ENCODE measurements around the gene CYRIA. TPM values are rescaled to one million over a fixed set of nuclear protein-coding genes. Genes with fewer than 3 reads are reported as not detected.

CYRIA gene
- total RNA-seq, 1 experiment from 2014 or later: 0.19 TPM

- H3K27me3 Mint-ChIP-seq (ENCODE audit: unreplicated experiment): no peaks in the 10 kb centered on the region
- no peak overlapping the region for H3K4me3 Mint-ChIP-seq (ENCODE audit: low read depth, unreplicated experiment)
- no peaks in the 10 kb centered on the region for H3K9me3 Mint-ChIP-seq (ENCODE audit: low read depth, unreplicated experiment)
- BruUV-seq (replicated peaks): no TSS peak
- no peak overlapping the region for H3K27ac Mint-ChIP-seq (ENCODE audit: unreplicated experiment)
- H3K4me1 Mint-ChIP-seq (ENCODE audit: low read depth, unreplicated experiment): peaks cover 25% of the 10 kb centered on the region
- DNase-seq: no peak
- no peaks in the 10 kb centered on the region for H3K36me3 Mint-ChIP-seq (ENCODE audit: insufficient read depth, unreplicated experiment)
- intact Hi-C loops (cut with micrococcal nuclease; ENCODE audit: unreplicated experiment): no loop called here
- no peak for TF ChIP-seq CTCF (IDR thresholded peaks at IDR 0.05; ENCODE audit: unreplicated experiment)
- CTCF ChIA-PET: interaction anchor here (0.6 kb wide), 1 partner anchor 336 kb away, joined by 4 read pairs; no protein-coding TSS in a partner anchor
These were observed 17.5 kb downstream of the CYRIA start for GRCh38 chr2:16647992-16648617.

GRCh38 chr2:16645775-16646559 is 19.7 kb downstream of the CYRIA start:
- Mint-ChIP-seq H3K4me3 (ENCODE audit: low read depth, unreplicated experiment) (no peak overlapping the region), H3K36me3 (ENCODE audit: insufficient read depth, unreplicated experiment) (no peaks in the 10 kb centered on the region), H3K9me3 (ENCODE audit: low read depth, unreplicated experiment) (no peaks in the 10 kb centered on the region), H3K27me3 (ENCODE audit: unreplicated experiment) (no peaks in the 10 kb centered on the region), H3K27ac (ENCODE audit: unreplicated experiment) (no peak overlapping the region), H3K4me1 (ENCODE audit: low read depth, unreplicated experiment) (peaks cover 19% of the 10 kb centered on the region)
- intact Hi-C loops (cut with micrococcal nuclease; ENCODE audit: unreplicated experiment): no loop called here
- DNase-seq: no peak
- BruUV-seq (replicated peaks): no TSS peak
- TF ChIP-seq CTCF (IDR thresholded peaks at IDR 0.05; ENCODE audit: unreplicated experiment): no peak
- CTCF ChIA-PET: no interaction called here

- intact Hi-C loops (cut with micrococcal nuclease; ENCODE audit: unreplicated experiment): no loop called here
- H3K27me3 Mint-ChIP-seq (ENCODE audit: unreplicated experiment): no peaks in the 10 kb centered on the region
- no TSS peak for BruUV-seq (replicated peaks)
- DNase-seq: no peak
- TF ChIP-seq CTCF (IDR thresholded peaks at IDR 0.05; ENCODE audit: unreplicated experiment): no peak
- H3K9me3 Mint-ChIP-seq (ENCODE audit: low read depth, unreplicated experiment): no peaks in the 10 kb centered on the region
- no peak overlapping the region for H3K27ac Mint-ChIP-seq (ENCODE audit: unreplicated experiment)
- H3K4me3 Mint-ChIP-seq (ENCODE audit: low read depth, unreplicated experiment): no peak overlapping the region
- CTCF ChIA-PET: no interaction called here
- peaks cover 10% of the 10 kb centered on the region for H3K4me1 Mint-ChIP-seq (ENCODE audit: low read depth, unreplicated experiment)
- H3K36me3 Mint-ChIP-seq (ENCODE audit: insufficient read depth, unreplicated experiment): no peaks in the 10 kb centered on the region
These were observed 20.5 kb downstream of the CYRIA start for GRCh38 chr2:16645088-16645487.

- intact Hi-C loops (cut with micrococcal nuclease; ENCODE audit: unreplicated experiment): no loop called here
- DNase-seq: no peak
These were observed 21.3 kb downstream of the CYRIA start for GRCh38 chr2:16644221-16644925.

More at GRCh38 chr2:16644221-16644925, 21.3 kb downstream of the CYRIA start:
- Mint-ChIP-seq H3K9me3 (ENCODE audit: low read depth, unreplicated experiment) (no peaks in the 10 kb centered on the region), H3K4me3 (ENCODE audit: low read depth, unreplicated experiment) (no peak overlapping the region), H3K27ac (ENCODE audit: unreplicated experiment) (no peak overlapping the region), H3K27me3 (ENCODE audit: unreplicated experiment) (no peaks in the 10 kb centered on the region), H3K36me3 (ENCODE audit: insufficient read depth, unreplicated experiment) (no peaks in the 10 kb centered on the region), H3K4me1 (ENCODE audit: low read depth, unreplicated experiment) (peaks cover 3% of the 10 kb centered on the region)
- no peak for TF ChIP-seq CTCF (IDR thresholded peaks at IDR 0.05; ENCODE audit: unreplicated experiment)
- CTCF ChIA-PET: no interaction called here
- BruUV-seq (replicated peaks): no TSS peak
